NOMO-1 treated with DMSO at 0.1 percent for 48 hours (cell line): ENCODE data around the gene EIF2B5.
A peak's percentile ranks its signal among the peaks of the same experiment; 100 is the strongest.

Source experiments
- DNase-seq: peaks from one replicate; lab custom pipeline; 2025; ENCODE audit not compliant: unreplicated experiment; lab: John Stamatoyannopoulos, UW

EIF2B5 gene

DNA sequence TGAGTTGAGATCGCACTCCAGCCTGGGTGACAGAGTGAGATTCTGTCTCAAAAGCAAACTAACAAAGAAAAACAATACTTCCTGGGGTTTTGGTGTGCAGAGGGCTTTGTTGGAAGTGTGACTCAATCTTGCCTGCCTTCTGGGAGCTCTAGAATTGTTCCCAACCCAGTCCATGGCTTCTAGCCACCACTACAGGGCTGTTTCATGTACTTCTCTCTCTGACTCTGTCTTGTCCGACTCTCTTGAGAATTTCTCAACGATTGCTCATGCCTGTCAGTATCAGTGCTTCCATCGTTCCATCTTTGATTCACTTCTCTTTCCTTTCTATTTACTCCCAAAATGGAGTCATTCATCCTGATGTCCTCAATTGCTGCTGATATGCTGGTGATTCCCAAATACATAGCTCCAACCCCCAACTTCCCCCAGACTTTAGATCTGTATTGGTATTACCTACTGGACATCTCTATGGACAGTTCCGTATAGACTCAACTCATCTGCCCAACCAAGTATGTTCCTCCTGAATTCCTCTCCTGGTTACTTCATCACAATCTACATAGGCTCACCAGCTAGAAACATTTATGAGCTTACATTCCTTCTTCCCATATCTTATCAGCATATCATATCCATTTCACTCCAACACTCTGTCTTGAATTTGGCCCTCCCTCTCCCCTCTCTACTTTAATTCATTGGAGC is 37.7 kb downstream of the EIF2B5 start:
- no peak for DNase-seq

DNA sequence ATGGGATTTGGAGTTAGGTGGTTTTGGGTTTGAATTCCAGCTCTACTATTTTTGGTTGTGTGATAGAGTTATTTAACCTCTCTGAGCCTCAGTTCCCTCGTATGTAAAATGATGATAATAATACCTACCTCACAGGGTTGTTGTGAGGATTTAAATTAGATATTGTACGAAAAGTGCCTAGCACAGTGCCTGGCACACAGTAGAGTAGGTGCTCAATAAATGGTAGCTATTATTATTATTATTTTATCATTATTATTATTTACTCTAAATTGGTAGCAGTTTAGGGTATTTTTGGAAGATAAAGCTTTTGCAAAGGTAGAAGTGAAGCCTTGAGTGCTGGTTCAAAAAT is 38.2 kb downstream of the EIF2B5 start:
- DNase-seq: no peak

DNA sequence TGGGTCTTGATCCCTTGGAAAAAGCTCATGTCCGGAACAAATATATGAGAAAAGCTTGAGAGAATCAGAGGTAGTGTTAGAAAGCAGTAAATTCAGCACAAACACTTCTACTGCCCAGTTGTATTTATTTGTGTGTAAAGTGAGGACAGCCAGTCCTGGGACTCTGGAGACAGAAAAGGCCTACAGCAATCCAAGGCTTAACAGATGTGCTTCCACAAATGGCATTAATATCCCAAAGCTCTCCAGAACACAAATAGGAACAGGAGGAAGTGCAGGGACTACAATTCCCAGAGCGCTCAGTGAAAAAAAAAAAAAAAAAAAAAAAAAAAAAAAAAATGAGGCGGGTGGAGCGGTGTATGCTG is 39.1 kb downstream of the EIF2B5 start:
- DNase-seq: no peak

DNA sequence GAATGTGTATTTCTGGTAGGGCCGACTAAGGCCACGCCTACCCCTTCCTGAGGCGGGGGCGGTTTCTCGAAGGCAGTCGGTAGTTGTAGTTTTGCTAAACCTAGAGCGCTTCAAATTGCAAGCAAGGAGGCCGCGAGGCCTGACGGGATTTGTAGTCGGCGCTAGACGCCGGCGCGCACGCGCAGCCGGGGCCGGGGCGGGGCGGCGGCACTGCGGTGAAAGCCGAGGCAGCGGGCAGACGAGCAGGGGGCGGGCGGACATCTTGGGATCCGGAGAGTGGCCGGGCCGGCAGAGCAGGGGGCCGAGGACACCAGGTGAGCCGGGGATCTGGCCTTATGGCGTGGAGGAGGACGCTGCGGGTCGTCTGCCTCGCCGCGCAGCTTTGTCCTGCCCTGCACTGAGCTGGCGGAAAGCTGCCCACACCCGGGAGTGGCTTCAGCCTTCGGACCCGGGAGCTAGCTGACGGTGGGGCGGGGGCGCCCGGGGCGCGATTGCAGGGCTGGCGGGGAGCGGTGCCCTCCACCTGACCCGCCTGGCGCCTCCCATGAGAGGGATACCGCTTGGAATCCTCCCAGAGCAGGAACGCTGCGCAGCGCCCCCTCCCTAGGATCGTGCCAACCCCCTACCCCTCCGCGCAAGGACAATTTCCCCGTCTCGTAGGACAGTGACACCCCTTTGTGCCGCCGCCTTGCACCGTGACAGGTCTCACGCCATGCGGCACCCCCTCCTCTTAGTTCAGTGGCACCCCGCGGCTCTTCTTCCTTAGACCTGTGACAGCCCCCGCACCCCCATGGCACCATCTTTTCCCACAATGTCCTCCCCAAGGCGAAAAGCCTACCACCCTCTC is 39.7 kb downstream of the EIF2B5 start, which contains the start of gene AP2M1:
Gene AP2M1, plus strand, starts transcription at position 210 of the 847 bp plus-strand sequence. CDS start 2,139 bp downstream, outside the sequence.
- peak; percentile 100 for DNase-seq

DNA sequence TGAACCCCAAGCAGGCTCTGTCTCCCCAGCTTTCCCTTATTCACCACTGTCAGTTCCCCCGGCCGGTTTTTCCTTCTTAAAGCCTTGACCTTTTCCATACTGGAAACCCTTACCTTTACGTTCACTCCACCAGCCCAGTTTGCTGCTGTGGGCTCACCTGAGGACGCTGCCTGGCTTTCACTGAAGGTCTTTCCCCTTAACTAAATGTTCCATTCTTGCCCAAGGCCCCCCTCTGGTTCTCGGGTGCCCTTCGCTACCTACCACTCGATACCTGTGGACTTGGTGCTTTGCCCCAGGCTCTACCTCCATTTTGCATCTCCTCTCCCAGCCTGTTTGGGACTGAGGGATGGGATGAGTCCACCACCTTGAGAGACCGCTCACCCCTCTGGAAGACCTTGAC is 40.3 kb downstream of the EIF2B5 start:
- no peak for DNase-seq

DNA sequence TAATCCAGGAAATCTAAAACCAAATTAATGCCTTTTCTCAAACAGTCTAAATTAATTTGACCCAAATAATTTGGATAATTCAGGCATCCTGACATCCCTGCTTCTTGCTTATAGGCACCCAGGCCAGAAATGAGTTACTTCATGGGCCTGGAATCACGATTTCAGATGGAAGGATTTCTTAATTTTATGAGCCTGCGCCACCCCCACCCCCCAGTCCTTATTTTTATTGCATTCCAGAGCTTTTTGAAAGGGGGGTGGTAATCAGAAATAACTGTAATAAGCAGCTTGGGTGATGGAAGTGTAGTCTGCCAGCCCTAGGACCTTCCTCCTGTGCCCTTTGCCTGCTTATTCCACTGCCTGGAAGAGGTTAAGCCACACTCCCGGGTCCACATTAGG is 40.8 kb downstream of the EIF2B5 start:
- no peak for DNase-seq

DNA sequence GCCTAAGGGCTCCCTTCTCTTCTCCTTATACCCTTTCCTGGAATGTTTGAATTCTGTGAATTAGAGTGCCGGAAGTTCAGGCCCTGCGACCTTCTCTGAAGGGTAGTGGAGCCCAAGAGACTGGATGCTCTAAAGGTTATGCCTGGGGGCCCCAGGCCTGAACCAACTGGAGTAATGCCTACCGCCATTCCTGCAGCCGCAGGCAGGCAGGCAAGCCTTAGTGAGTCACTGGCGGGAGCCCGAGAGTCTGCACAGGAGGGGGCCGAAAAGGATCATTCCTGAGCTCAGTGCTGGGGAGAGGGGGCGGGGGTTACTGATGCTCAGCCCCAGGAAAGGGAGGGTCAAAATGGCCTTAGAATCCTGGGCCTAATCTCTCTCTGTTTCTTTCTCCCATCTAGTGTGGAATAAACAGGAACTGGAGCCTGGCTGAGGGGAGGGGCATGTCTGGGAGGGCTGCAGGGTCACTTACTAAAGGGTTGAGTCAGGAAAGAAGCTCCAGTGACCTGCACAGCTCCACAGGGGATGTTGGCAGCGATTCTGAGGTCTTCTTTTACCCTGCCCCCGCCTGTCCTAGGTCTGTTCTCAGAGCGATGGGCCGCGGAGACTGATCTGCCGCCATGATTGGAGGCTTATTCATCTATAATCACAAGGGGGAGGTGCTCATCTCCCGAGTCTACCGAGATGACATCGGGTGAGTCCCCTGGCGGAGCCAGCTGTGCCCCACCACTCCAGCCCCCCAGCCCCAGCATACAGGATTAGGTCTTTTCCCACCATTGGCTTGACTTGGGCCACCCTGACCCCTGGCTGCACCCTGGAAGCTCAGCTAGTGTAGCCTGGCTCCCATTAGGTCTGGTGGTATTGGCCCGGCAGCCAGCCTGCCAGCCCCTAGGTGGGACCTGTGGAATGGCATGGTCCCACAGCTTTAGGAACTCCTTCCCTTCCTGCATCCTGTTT is 41.5 kb downstream of the EIF2B5 start:
- peak; percentile 70 for DNase-seq

DNA sequence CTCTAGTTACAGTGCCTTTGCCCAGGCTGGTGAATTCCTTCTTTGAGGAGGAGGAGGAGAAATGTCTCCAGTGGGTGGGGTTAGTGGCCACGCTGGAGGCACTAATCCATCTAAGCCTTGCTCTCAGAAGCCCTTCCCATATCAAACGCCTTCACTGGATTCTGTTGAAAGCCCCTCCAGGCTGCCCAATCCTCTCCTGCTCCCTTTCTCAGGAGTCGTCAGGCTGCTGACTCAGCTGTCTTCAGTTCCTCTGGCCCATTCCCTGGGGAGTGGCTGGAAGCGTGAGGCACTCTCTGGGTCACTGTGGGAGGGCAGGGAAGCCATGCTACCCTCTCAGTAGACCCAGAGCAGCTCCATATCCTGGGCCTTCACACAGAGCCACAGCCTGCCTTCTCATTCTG is 42.2 kb downstream of the EIF2B5 start:
- no peak for DNase-seq

DNA sequence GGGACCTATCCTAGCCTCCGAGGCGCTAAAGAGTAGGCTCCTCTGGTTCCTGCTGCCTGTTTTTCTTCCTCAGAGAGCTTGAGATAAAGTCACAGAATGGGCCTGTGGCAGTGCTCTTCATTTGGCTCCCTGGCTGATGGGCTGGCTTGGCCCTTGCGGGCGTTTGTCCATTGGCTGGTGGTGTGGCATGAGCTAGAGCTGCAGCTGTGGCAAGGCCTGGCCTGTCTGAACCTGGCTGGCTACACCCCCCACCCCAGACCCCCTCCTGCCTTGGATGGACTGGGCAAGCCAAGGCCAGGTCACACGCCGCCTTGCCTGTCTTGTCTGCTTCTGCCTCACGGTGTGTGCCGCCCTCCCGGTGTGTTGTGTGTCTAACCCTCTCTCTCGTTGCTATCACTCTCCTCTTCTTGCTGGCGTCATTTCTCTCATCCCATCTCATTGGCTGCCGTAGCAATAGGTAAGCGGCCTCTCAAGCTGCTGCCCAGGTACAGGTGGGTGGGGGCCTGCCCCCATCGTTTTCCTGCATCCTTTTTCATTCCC is 42.7 kb downstream of the EIF2B5 start:
- DNase-seq: no peak

DNA sequence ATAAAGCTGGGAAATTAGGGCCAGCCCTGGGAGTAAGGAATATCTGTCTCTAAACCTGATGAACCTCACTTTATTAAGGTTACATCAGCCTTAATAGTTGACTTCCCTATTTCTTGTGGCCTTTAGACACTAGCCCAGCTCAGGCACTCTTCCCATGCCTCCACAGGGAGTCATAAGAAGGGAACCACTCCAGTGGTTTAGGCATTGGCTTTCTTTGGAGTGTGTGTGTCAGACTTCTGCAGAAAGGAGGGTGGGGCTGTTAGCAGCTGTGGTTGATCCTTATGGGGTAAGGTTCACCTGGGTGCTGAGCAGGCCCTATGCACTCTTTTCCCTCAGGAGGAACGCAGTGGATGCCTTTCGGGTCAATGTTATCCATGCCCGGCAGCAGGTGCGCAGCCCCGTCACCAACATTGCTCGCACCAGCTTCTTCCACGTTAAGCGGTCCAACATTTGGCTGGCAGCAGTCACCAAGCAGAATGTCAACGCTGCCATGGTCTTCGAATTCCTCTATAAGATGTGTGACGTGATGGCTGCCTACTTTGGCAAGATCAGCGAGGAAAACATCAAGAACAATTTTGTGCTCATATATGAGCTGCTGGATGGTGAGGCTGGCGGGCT is 43.5 kb downstream of the EIF2B5 start:
- no peak for DNase-seq

DNA sequence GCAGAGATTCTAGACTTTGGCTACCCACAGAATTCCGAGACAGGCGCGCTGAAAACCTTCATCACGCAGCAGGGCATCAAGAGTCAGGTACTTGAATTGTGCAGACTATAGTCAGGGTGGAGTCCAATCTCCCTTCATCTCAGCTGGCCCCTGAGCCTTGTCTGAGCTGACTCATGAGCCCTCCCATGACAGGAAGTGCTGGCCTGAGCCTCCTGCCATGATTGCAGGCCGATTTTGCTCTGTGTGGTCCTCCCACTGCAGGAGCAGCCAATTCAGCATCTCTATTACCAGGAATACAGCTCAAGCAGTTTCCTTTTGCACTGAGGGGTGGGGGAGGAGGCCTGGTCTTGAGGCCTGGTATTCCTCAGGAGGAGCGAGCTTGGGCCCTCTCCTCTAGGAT is 45.0 kb downstream of the EIF2B5 start:
- no peak for DNase-seq

DNA sequence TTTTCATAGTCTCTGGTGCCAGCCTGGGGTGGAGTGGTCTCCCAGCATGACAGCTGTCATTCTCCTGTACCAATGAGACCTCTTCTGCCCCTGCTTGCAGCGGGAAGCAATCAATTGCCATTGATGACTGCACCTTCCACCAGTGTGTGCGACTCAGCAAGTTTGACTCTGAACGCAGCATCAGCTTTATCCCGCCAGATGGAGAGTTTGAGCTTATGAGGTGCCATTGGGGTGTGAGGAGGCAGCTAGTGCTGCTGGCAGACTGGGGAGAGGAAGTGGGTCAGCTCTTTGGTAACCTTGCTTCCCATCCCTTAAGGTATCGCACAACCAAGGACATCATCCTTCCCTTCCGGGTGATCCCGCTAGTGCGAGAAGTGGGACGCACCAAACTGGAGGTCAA is 46.4 kb downstream of the EIF2B5 start:
- DNase-seq: no peak

DNA sequence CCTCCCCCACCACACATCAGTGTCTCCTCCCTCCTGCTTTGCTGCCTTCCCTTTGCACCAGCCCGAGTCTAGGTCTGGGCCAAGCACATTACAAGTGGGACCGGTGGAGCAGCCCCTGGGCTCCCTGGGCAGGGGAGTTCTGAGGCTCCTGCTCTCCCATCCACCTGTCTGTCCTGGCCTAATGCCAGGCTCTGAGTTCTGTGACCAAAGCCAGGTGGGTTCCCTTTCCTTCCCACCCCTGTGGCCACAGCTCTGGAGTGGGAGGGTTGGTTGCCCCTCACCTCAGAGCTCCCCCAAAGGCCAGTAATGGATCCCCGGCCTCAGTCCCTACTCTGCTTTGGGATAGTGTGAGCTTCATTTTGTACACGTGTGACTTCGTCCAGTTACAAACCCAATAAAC is 48.5 kb downstream of the EIF2B5 start:
- DNase-seq: no peak

DNA sequence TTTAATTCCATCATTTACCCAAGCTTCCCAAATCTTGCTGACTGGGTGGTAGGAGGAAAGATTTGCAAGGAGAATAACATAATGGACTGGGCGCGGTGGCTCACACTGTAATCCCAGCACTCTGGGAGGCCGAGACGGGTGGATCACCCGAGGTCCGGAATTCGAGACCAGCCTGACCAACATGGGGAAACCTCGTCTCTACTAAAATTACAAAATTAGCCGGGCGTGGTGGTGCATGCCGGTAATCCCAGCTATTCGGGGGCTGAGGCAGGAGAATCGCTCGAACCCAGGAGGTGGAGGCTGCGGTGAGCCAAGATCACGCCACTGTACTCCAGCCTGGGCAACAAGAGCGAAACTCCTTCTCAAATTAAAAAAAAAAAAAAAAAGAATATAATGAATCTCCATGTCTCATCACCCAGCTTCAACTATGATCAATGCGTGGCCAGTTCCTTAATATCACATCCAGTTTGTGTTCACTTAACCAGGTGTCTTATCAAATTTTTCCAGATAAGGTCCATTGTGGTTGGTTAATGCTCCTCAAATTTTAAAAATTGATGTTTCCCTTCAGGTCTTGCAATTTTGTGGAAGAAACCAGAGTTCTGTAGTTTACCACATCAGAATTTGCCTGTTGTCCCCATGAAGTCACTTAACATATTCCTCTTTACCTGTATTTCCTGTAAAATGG is 49.5 kb downstream of the EIF2B5 start:
- DNase-seq: no peak

DNA sequence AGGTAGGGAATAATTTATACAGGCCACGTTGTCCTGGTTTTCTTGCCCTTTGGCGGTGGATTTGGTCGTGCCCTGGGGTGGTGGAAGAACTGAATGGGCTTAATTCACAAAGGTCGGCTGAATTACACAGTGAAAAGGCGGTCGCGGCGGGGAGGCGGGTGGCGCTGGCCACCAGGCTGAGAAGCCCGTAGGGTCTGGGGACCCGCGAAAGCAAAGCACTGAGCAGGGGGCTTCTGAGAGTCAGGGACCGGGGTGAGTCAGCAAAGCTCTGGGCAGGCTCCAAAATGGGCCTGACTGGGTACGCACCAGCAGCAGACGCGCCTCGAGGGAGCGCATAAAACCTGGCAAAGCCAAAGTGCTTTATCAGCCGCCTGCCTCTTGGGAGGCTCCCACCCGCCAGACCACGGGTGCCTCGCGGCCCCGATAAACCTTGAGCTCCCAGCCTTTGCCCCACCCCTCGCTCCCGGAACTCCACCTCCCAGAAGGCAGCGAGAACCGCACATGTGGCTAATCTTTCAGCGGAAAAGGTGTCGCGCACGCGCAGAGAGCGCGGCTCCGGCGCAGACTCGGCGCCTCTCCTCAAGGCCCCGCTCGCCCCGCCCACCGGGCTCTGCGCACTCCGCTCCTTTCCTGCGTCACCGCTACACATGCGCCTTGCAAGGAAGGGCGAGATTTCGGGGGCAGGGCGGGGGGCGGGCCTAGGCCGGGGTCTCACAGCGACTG is 50.5 kb downstream of the EIF2B5 start:
- peak; percentile 100 for DNase-seq

DNA sequence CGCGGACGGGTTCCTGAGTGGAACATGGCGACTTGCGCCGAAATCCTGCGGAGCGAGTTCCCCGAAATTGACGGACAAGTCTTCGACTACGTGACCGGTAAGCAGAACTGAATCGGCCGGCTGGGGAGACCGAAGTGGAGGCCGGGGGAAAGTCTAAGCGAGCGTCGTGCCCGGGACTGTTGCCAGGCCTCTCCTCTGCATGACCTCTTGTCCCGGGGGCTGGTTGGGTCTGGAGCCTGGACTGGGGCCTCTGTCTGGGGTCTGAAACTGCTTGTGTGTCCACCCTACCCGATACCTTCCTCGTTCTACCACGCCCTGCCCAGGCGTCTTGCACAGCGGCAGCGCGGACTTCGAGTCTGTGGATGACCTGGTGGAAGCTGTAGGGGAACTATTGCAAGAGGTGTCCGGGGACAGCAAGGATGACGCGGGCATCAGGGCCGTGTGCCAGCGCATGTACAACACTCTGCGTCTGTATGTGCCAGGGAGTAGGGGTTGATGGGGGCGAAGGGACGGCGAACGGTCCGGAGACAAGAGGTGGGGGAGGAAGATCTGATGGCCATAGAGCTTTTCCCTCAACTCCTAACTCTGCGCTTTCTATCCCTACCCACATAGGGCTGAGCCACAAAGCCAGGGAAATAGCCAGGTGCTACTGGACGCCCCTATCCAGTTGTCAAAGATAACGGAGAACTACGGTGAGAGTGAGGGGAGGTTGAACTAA is 51.2 kb downstream of the EIF2B5 start, which contains the start of gene ABCF3:
Gene ABCF3, plus strand, starts transcription at position 16 of the 718 bp plus-strand sequence. Its CDS starts 9 bp downstream, at position 25.
- peak; percentile 72 for DNase-seq

DNA sequence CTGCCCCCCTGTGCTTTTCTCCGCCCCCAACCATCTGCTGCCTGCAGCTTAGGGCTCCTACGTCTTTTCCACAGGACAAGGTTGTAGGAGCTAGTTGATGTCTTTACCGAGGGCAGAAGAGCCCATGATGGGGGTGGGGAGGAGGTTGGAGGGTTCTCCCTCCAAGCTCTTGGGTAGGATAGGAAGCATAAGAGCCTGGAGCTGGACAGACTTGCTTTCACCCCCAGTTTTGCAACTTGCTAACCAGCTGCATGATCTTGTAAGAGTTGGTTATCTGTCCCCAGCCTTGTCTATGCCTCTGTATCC is 51.7 kb downstream of the EIF2B5 start:
- no peak for DNase-seq

DNA sequence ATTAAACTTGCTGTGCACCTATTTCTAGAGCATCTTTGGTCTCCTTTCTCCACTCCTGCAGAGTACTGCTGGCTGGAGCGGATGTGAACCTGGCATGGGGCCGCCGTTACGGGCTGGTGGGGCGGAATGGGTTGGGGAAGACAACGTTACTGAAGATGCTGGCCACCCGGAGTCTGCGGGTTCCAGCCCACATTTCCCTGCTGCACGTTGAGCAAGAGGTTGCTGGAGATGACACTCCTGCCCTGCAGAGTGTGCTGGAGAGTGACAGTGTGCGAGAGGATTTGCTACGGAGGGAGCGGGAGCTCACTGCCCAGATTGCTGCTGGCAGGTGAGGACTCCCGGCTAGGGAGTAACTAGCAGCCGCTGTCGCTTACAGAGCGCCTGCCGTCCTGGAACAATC is 52.9 kb downstream of the EIF2B5 start:
- no peak for DNase-seq

DNA sequence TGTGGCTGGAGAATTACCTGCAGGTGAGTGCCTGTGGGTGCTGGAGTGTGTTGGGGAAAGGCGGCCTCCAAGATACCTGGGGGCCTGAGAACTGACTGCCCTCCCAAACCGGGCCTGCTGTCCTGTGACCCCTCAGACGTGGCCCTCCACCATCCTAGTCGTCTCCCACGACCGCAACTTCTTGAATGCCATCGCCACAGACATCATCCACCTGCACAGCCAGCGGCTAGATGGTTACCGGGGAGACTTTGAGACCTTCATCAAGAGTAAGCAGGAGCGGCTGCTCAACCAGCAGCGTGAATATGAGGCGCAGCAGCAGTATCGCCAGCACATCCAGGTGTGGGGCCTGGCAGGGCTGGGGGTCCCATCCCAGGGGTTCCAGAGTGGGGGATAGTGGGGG is 54.3 kb downstream of the EIF2B5 start:
- DNase-seq: no peak
